C4-2B (cell line): ENCODE results near the gene RHOH.

Experiments
- CTCF ChIP-seq: fragments of 450-650 bp; conservative IDR thresholded peaks from 2 replicates; pipeline ENCODE4 v1.5.1; 2017; ENCODE audit warnings: mild to moderate bottlenecking
- ZFX ChIP-seq: fragments of 450-650 bp; IDR thresholded peaks from 2 replicates; pipeline ENCODE4 v1.6.1; 2017

GRCh38 chr4:40228497-40229365, 31.9 kb downstream of the RHOH start:
- TF ChIP-seq CTCF (peak; percentile 43), ZFX (no peak)
